ENCODE measurements around the gene ATL2.

- TF ChIP-seq POLR2A (IDR thresholded peaks at IDR 0.05; ENCODE audit: low read depth, low read length) = no peak
- no peak for TF ChIP-seq TAF1 (IDR thresholded peaks at IDR 0.05; ENCODE audit: low read depth, low read length)
Measured at GRCh38 chr2:38371235-38371634, 5.8 kb downstream of the ATL2 start.

All from GM12891 (cell line).